Measurements from ENCODE around the gene SMAD2. TPM values are rescaled to one million over a fixed set of nuclear protein-coding genes. Genes with fewer than 3 reads are reported as not detected.

The SMAD2 gene
- total RNA-seq, 2 experiments from 2014 or later = 40.4 to 81.1 TPM

- no peaks in the 10 kb centered on the region for H3K79me2 ChIP-seq (ENCODE audit: insufficient read depth, low read depth, low read length)
- CTCF ChIA-PET (ENCODE audit: unreplicated experiment) = no interaction called here
- TF ChIP-seq EZH2phosphoT487 (IDR thresholded peaks at IDR 0.05; ENCODE audit: borderline replicate concordance, low read depth, low read length) (no peak), CTCF (conservative IDR thresholded peaks at IDR 0.05; ENCODE audit: low read length) (no peak)
- no peak overlapping the region for H3K4me2 ChIP-seq (ENCODE audit: low read length)
- intact Hi-C loops (cut with micrococcal nuclease; ENCODE audit: unreplicated experiment) = no loop called here
- no peaks in the 10 kb centered on the region for H4K20me1 ChIP-seq (ENCODE audit: insufficient read depth, low read length)
- BruUV-seq (replicated peaks) = no TSS peak
- H3K4me1 ChIP-seq (ENCODE audit: insufficient read depth, low read length, poor library complexity, severe bottlenecking) = no peaks in the 10 kb centered on the region
- H3K36me3 ChIP-seq (ENCODE audit: insufficient read depth, low read length) = peaks cover 45% of the 10 kb centered on the region
- DNase-seq (ENCODE audit: low spot score) = no peak
- H3K9me3 ChIP-seq (ENCODE audit: low read length) = no peaks in the 10 kb centered on the region
- no peak overlapping the region for H2AFZ ChIP-seq (ENCODE audit: low read length)
- H3K9me2 ChIP-seq (ENCODE audit: insufficient read depth, low read length) = no peaks in the 10 kb centered on the region
- H3K4me3 ChIP-seq (ENCODE audit: low read depth, low read length, poor library complexity, severe bottlenecking) = no peak overlapping the region
- H3K27ac ChIP-seq (ENCODE audit: low read depth, low read length, poor library complexity, severe bottlenecking) = no peak overlapping the region
- POLR2A ChIA-PET = no interaction called here
Observed at GRCh38 chr18:47883771-47884413, 46.6 kb downstream of the SMAD2 start.

GRCh38 chr18:47882641-47883040, 47.8 kb downstream of the SMAD2 start:
- H3K36me3 ChIP-seq (ENCODE audit: insufficient read depth, low read length) = peaks cover 37% of the 10 kb centered on the region
- H3K4me3 ChIP-seq (ENCODE audit: low read depth, low read length, poor library complexity, severe bottlenecking) = no peak overlapping the region
- no peak overlapping the region for H3K4me2 ChIP-seq (ENCODE audit: low read length)
- no TSS peak for BruUV-seq (replicated peaks)
- H3K4me1 ChIP-seq (ENCODE audit: insufficient read depth, low read length, poor library complexity, severe bottlenecking) = no peaks in the 10 kb centered on the region
- POLR2A ChIA-PET = no interaction called here
- H3K79me2 ChIP-seq (ENCODE audit: insufficient read depth, low read depth, low read length) = no peaks in the 10 kb centered on the region
- H3K27ac ChIP-seq (ENCODE audit: low read depth, low read length, poor library complexity, severe bottlenecking) = no peak overlapping the region
- CTCF ChIA-PET (ENCODE audit: unreplicated experiment) = no interaction called here
- intact Hi-C loops (cut with micrococcal nuclease; ENCODE audit: unreplicated experiment) = no loop called here
- TF ChIP-seq EZH2phosphoT487 (IDR thresholded peaks at IDR 0.05; ENCODE audit: borderline replicate concordance, low read depth, low read length) = no peak
- TF ChIP-seq CTCF (conservative IDR thresholded peaks at IDR 0.05; ENCODE audit: low read length) = no peak
- no peaks in the 10 kb centered on the region for H3K9me3 ChIP-seq (ENCODE audit: low read length)
- H3K9me2 ChIP-seq (ENCODE audit: insufficient read depth, low read length) = no peaks in the 10 kb centered on the region
- no peaks in the 10 kb centered on the region for H4K20me1 ChIP-seq (ENCODE audit: insufficient read depth, low read length)
- DNase-seq (ENCODE audit: low spot score) = no peak
- H2AFZ ChIP-seq (ENCODE audit: low read length) = no peak overlapping the region

GRCh38 chr18:47881752-47882455, 48.6 kb downstream of the SMAD2 start:
- H3K9me3 ChIP-seq (ENCODE audit: low read length) = no peaks in the 10 kb centered on the region
- no TSS peak for BruUV-seq (replicated peaks)
- no peak overlapping the region for H3K4me2 ChIP-seq (ENCODE audit: low read length)
- H3K27ac ChIP-seq (ENCODE audit: low read depth, low read length, poor library complexity, severe bottlenecking) = no peak overlapping the region
- H4K20me1 ChIP-seq (ENCODE audit: insufficient read depth, low read length) = no peaks in the 10 kb centered on the region
- H3K4me1 ChIP-seq (ENCODE audit: insufficient read depth, low read length, poor library complexity, severe bottlenecking) = no peaks in the 10 kb centered on the region
- TF ChIP-seq CTCF (conservative IDR thresholded peaks at IDR 0.05; ENCODE audit: low read length) (no peak), EZH2phosphoT487 (IDR thresholded peaks at IDR 0.05; ENCODE audit: borderline replicate concordance, low read depth, low read length) (no peak)
- H3K9me2 ChIP-seq (ENCODE audit: insufficient read depth, low read length) = no peaks in the 10 kb centered on the region
- intact Hi-C loops (cut with micrococcal nuclease; ENCODE audit: unreplicated experiment) = no loop called here
- H3K36me3 ChIP-seq (ENCODE audit: insufficient read depth, low read length) = peaks cover 30% of the 10 kb centered on the region
- CTCF ChIA-PET (ENCODE audit: unreplicated experiment) = no interaction called here
- no peak for DNase-seq (ENCODE audit: low spot score)
- no peak overlapping the region for H3K4me3 ChIP-seq (ENCODE audit: low read depth, low read length, poor library complexity, severe bottlenecking)
- POLR2A ChIA-PET = no interaction called here
- no peak overlapping the region for H2AFZ ChIP-seq (ENCODE audit: low read length)
- no peaks in the 10 kb centered on the region for H3K79me2 ChIP-seq (ENCODE audit: insufficient read depth, low read depth, low read length)
